HepG2 (cell line): ENCODE measurements around the gene RASSF4. TPM values are rescaled to one million over a fixed set of nuclear protein-coding genes. Genes with fewer than 3 reads are reported as not detected.

Source experiments
- ATF7 ChIP-seq, 2 experiments: fragments of 450-650 bp in 1 of 2; sonication (generic) in 1 of 2; formaldehyde crosslinking in 1 of 2; IDR thresholded peaks; 2 replicates each; pipeline versions ENCODE4 v1.4.0 to v1.6.1; 2016 to 2020; ENCODE audit warnings: antibody characterized with exemption in 1 of 2, mild to moderate bottlenecking in 1 of 2, missing genetic modification reagents in 1 of 2
- FOXA3 ChIP-seq: IDR thresholded peaks from 2 replicates; pipeline ENCODE4 v1.6.1; 2016; ENCODE audit warnings: missing genetic modification reagents, missing compliant biosample characterization
- HNRNPUL1 ChIP-seq: fragments of 200-400 bp; formaldehyde crosslinking; IDR thresholded peaks from 2 replicates; pipeline ENCODE4 v1.6.1; 2017; ENCODE audit warnings: low read depth, mild to moderate bottlenecking, low read length, moderate library complexity
- MED1 ChIP-seq: sonication (generic); formaldehyde crosslinking; IDR thresholded peaks from 2 replicates; pipeline ENCODE4 v1.4.0; 2020; ENCODE audit warnings: missing genetic modification reagents
- MTF1 ChIP-seq: sonication (generic); formaldehyde crosslinking; IDR thresholded peaks from 2 replicates; pipeline ENCODE4 v1.5.0; 2020; ENCODE audit warnings: missing genetic modification reagents
- NFIB ChIP-seq: sonication (generic); formaldehyde crosslinking; IDR thresholded peaks from 2 replicates; pipeline ENCODE4 v1.9.0; 2021; ENCODE audit warnings: missing genetic modification reagents, mild to moderate bottlenecking, borderline replicate concordance
- SMAD3 ChIP-seq: sonication (generic); formaldehyde crosslinking; IDR thresholded peaks from 2 replicates; pipeline ENCODE4 v1.4.0; 2020; ENCODE audit warnings: missing genetic modification reagents
- SMARCC2 ChIP-seq: fragments of 450-650 bp; IDR thresholded peaks from 2 replicates; pipeline ENCODE4 v1.6.1; 2017; ENCODE audit warnings: antibody characterized with exemption, mild to moderate bottlenecking
- SOX13 ChIP-seq, 3 experiments: fragments of 450-650 bp in 1 of 3; sonication (generic) in 1 of 3; formaldehyde crosslinking in 1 of 3; IDR thresholded peaks in 2 of 3; conservative IDR thresholded peaks in 1 of 3; 2 replicates each; pipeline versions ENCODE4 v1.5.0 to v1.6.1; 2016 to 2020; ENCODE audit warnings: antibody characterized with exemption in 1 of 3, mild to moderate bottlenecking in 1 of 3, missing compliant biosample characterization in 1 of 3, missing genetic modification reagents in 1 of 3, moderate library complexity in 1 of 3
- SP4 ChIP-seq: sonication (generic); formaldehyde crosslinking; IDR thresholded peaks from 2 replicates; pipeline ENCODE4 v1.8.1; 2023; ENCODE audit warnings: mild to moderate bottlenecking, missing genetic modification reagents
- SRF ChIP-seq: IDR thresholded peaks from 2 replicates; pipeline ENCODE4 v1.6.1; 2011; ENCODE audit warnings: mild to moderate bottlenecking, low read depth, low read length, moderate library complexity
- ZNF20 ChIP-seq: sonication (generic); formaldehyde crosslinking; IDR thresholded peaks from 2 replicates; pipeline ENCODE4 v1.4.0; 2020; ENCODE audit warnings: mild to moderate bottlenecking, moderate library complexity, missing genetic modification reagents
- ZNF30 ChIP-seq: sonication (generic); formaldehyde crosslinking; IDR thresholded peaks from 2 replicates; pipeline ENCODE4 v1.5.0; 2020; ENCODE audit warnings: mild to moderate bottlenecking, missing genetic modification reagents
- ZNF350 ChIP-seq: sonication (generic); formaldehyde crosslinking; IDR thresholded peaks from 2 replicates; pipeline ENCODE4 v1.4.0; 2020; ENCODE audit warnings: mild to moderate bottlenecking, low read depth, missing genetic modification reagents, borderline replicate concordance
- ZNF577 ChIP-seq: sonication (generic); formaldehyde crosslinking; IDR thresholded peaks from 2 replicates; pipeline ENCODE4 v1.4.0; 2020; ENCODE audit warnings: mild to moderate bottlenecking, low read depth, missing genetic modification reagents, borderline replicate concordance
- polyA plus RNA-seq, 8 experiments: library from polyadenylated mRNA; depleted of rRNA in 3 of 8; stranded (reverse) in 7 of 8; unstranded in 1 of 8; fragments of >200 nt; fragmentation: Illumina TruSeq in 4 of 8; extraction: Trizol in 4 of 8; gene quantifications; 2 replicates each; pipeline versions ENCODE4 v1.2.1 to v1.2.3, GENCODE V29; 2011 to 2016; ENCODE audit warnings: low read depth in 4 of 8, missing spikeins in 1 of 8, mixed read lengths in 1 of 8; ENCODE audit not compliant: insufficient read depth in 1 of 8
- total RNA-seq, 5 experiments: library from RNA; depleted of rRNA; stranded (reverse); fragments of >200 nt; fragmentation: Illumina TruSeq; extraction: Trizol; gene quantifications; 2 replicates each; pipeline ENCODE4 v1.2.3, GENCODE V29; 2016; ENCODE audit warnings: low read depth in 1 of 5
- TF ChIP-seq, protein P1 (sequence below): sonication (generic); formaldehyde crosslinking; IDR thresholded peaks from 2 replicates; pipeline ENCODE4 v1.9.0; 2021; ENCODE audit warnings: mild to moderate bottlenecking, missing genetic modification reagents
- TF ChIP-seq, protein P2 (sequence below): IDR thresholded peaks from 2 replicates; pipeline ENCODE4 v1.4.0; 2020; ENCODE audit warnings: mild to moderate bottlenecking, missing genetic modification reagents
- TF ChIP-seq, protein P3 (sequence below): sonication (generic); formaldehyde crosslinking; IDR thresholded peaks from 2 replicates; pipeline ENCODE4 v1.4.0; 2020; ENCODE audit warnings: missing genetic modification reagents

RASSF4 gene
- total and polyA plus RNA-seq, 2 of the 13 experiments (the other 11 are each of a cell fraction or from before 2014, with no cell fraction given), result 34.0 to 51.7 TPM

DNA sequence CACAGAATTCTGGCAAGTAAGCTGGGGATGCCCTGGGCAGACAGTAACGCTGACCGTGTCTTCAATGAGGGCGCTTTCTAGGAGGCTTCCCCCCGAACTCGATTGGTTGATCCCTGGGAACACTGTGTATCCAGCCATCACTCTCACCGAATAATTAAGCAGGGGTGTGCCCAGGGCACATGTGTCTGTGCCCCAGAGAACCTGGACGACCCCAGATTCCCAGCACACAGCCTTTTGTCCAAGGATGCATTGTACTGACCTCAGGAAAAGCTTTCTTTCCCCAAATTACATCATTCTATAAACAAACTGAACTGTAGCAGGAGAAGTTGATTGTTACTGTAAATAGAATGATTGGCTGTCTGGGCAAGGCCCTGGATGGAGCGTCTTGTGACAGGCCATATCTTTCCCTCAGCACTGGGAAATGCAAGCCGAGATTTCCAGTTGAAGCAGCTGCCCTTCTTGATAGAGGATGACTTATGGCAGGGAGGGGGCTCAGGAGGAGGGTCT lies 25.6 kb downstream of the RASSF4 start (continued):
- TF ChIP-seq, protein P1, sequence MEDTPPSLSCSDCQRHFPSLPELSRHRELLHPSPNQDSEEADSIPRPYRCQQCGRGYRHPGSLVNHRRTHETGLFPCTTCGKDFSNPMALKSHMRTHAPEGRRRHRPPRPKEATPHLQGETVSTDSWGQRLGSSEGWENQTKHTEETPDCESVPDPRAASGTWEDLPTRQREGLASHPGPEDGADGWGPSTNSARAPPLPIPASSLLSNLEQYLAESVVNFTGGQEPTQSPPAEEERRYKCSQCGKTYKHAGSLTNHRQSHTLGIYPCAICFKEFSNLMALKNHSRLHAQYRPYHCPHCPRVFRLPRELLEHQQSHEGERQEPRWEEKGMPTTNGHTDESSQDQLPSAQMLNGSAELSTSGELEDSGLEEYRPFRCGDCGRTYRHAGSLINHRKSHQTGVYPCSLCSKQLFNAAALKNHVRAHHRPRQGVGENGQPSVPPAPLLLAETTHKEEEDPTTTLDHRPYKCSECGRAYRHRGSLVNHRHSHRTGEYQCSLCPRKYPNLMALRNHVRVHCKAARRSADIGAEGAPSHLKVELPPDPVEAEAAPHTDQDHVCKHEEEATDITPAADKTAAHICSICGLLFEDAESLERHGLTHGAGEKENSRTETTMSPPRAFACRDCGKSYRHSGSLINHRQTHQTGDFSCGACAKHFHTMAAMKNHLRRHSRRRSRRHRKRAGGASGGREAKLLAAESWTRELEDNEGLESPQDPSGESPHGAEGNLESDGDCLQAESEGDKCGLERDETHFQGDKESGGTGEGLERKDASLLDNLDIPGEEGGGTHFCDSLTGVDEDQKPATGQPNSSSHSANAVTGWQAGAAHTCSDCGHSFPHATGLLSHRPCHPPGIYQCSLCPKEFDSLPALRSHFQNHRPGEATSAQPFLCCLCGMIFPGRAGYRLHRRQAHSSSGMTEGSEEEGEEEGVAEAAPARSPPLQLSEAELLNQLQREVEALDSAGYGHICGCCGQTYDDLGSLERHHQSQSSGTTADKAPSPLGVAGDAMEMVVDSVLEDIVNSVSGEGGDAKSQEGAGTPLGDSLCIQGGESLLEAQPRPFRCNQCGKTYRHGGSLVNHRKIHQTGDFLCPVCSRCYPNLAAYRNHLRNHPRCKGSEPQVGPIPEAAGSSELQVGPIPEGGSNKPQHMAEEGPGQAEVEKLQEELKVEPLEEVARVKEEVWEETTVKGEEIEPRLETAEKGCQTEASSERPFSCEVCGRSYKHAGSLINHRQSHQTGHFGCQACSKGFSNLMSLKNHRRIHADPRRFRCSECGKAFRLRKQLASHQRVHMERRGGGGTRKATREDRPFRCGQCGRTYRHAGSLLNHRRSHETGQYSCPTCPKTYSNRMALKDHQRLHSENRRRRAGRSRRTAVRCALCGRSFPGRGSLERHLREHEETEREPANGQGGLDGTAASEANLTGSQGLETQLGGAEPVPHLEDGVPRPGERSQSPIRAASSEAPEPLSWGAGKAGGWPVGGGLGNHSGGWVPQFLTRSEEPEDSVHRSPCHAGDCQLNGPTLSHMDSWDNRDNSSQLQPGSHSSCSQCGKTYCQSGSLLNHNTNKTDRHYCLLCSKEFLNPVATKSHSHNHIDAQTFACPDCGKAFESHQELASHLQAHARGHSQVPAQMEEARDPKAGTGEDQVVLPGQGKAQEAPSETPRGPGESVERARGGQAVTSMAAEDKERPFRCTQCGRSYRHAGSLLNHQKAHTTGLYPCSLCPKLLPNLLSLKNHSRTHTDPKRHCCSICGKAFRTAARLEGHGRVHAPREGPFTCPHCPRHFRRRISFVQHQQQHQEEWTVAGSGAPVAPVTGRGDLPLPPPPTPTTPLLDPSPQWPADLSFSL (CRISPR knock-in tag), result no peak
- TF ChIP-seq FOXA3 (CRISPR knock-in tag) (peak; percentile 64; the same call in 1 of the 2 replicates), SMARCC2 (no peak), ZNF30 (CRISPR knock-in tag) (no peak), ZNF577 (CRISPR knock-in tag) (no peak), HNRNPUL1 (no peak), ATF7 (IDR thresholded peaks at IDR 0.05) (no peak), ATF7 (CRISPR knock-in tag; IDR thresholded peaks at IDR 0.05) (no peak), SP4 (no peak), ZNF20 (CRISPR knock-in tag) (no peak), SOX13 (IDR thresholded peaks at IDR 0.05) (no peak), SOX13 (CRISPR knock-in tag; conservative IDR thresholded peaks at IDR 0.05 in 1 of 2, IDR thresholded peaks at IDR 0.05 in 1 of 2) (peak in 1 of 2 experiments; percentile 60; a peak in 2 of 4 replicates), SRF (no peak), ZNF350 (CRISPR knock-in tag) (no peak), MED1 (CRISPR knock-in tag) (peak; percentile 27; the same call in 1 of the 2 replicates), SMAD3 (CRISPR knock-in tag) (no peak), NFIB (CRISPR knock-in tag) (no peak), MTF1 (CRISPR knock-in tag) (no peak)
- TF ChIP-seq, protein P2, sequence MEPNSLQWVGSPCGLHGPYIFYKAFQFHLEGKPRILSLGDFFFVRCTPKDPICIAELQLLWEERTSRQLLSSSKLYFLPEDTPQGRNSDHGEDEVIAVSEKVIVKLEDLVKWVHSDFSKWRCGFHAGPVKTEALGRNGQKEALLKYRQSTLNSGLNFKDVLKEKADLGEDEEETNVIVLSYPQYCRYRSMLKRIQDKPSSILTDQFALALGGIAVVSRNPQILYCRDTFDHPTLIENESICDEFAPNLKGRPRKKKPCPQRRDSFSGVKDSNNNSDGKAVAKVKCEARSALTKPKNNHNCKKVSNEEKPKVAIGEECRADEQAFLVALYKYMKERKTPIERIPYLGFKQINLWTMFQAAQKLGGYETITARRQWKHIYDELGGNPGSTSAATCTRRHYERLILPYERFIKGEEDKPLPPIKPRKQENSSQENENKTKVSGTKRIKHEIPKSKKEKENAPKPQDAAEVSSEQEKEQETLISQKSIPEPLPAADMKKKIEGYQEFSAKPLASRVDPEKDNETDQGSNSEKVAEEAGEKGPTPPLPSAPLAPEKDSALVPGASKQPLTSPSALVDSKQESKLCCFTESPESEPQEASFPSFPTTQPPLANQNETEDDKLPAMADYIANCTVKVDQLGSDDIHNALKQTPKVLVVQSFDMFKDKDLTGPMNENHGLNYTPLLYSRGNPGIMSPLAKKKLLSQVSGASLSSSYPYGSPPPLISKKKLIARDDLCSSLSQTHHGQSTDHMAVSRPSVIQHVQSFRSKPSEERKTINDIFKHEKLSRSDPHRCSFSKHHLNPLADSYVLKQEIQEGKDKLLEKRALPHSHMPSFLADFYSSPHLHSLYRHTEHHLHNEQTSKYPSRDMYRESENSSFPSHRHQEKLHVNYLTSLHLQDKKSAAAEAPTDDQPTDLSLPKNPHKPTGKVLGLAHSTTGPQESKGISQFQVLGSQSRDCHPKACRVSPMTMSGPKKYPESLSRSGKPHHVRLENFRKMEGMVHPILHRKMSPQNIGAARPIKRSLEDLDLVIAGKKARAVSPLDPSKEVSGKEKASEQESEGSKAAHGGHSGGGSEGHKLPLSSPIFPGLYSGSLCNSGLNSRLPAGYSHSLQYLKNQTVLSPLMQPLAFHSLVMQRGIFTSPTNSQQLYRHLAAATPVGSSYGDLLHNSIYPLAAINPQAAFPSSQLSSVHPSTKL, result 0 out of 2 replicates have a peak, but pooled peaks have one; percentile 14
- TF ChIP-seq, protein P3, sequence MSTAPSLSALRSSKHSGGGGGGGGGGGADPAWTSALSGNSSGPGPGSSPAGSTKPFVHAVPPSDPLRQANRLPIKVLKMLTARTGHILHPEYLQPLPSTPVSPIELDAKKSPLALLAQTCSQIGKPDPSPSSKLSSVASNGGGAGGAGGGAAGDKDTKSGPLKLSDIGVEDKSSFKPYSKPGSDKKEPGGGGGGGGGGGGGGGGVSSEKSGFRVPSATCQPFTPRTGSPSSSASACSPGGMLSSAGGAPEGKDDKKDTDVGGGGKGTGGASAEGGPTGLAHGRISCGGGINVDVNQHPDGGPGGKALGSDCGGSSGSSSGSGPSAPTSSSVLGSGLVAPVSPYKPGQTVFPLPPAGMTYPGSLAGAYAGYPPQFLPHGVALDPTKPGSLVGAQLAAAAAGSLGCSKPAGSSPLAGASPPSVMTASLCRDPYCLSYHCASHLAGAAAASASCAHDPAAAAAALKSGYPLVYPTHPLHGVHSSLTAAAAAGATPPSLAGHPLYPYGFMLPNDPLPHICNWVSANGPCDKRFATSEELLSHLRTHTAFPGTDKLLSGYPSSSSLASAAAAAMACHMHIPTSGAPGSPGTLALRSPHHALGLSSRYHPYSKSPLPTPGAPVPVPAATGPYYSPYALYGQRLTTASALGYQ, result no peak
